Measurements from ENCODE around the gene RNF5. TPM values are rescaled to one million over a fixed set of nuclear protein-coding genes. Genes with fewer than 3 reads are reported as not detected.

Gene RNF5
- total RNA-seq, 1 experiment from 2014 or later = 70.7 TPM

- ChIA-PET POLR2A (no interaction called here), CTCF (no interaction called here)
- H3K4me1 ChIP-seq = no peaks in the 10 kb centered on the region
- no peak overlapping the region for H3K4me3 ChIP-seq (ENCODE audit: low read depth, low read length)
- BruUV-seq (replicated peaks) = no TSS peak
- no peaks in the 10 kb centered on the region for H3K9me3 ChIP-seq
- Mint-ChIP-seq H3K4me1 (ENCODE audit: low read depth, unreplicated experiment) (peaks cover 10% of the 10 kb centered on the region), H3K27ac (ENCODE audit: unreplicated experiment) (no peak overlapping the region), H3K27me3 (ENCODE audit: insufficient read depth, unreplicated experiment) (no peaks in the 10 kb centered on the region), H3K4me3 (ENCODE audit: unreplicated experiment) (no peak overlapping the region), H3K9me3 (ENCODE audit: unreplicated experiment) (no peaks in the 10 kb centered on the region), H3K36me3 (ENCODE audit: insufficient read depth, unreplicated experiment) (no peaks in the 10 kb centered on the region)
- no peaks in the 10 kb centered on the region for H3K36me3 ChIP-seq (ENCODE audit: control insufficient read depth, insufficient read depth, low read length)
- no peak for DNase-seq
- H3K27me3 ChIP-seq (replicated peaks; ENCODE audit: control insufficient read depth, insufficient read depth, low read length) = no peaks in the 10 kb centered on the region; the same call in 1 of the 2 replicates
- intact Hi-C loops (cut with micrococcal nuclease; ENCODE audit: unreplicated experiment) = no loop called here
- no peak for TF ChIP-seq CTCF (IDR thresholded peaks at IDR 0.05; ENCODE audit: insufficient read depth in 1 of 2, low read depth in 1 of 2, low read length in 1 of 2, severe bottlenecking in 1 of 2, unreplicated experiment in 1 of 2)
Observed at GRCh38 chr6:32212076-32212760, 34.0 kb downstream of the RNF5 start.

GRCh38 chr6:32213649-32214048 lies 35.4 kb downstream of the RNF5 start:
- H3K27me3 Mint-ChIP-seq (ENCODE audit: insufficient read depth, unreplicated experiment) = peaks cover 2% of the 10 kb centered on the region
- no peaks in the 10 kb centered on the region for H3K9me3 Mint-ChIP-seq (ENCODE audit: unreplicated experiment)
- no peaks in the 10 kb centered on the region for H3K36me3 Mint-ChIP-seq (ENCODE audit: insufficient read depth, unreplicated experiment)
- H3K27me3 ChIP-seq (replicated peaks; ENCODE audit: control insufficient read depth, insufficient read depth, low read length) = no peaks in the 10 kb centered on the region; the same call in 1 of the 2 replicates
- H3K27ac Mint-ChIP-seq (ENCODE audit: unreplicated experiment) = no peak overlapping the region
- H3K4me3 Mint-ChIP-seq (ENCODE audit: unreplicated experiment) = no peak overlapping the region
- no peaks in the 10 kb centered on the region for H3K9me3 ChIP-seq
- no peak for TF ChIP-seq CTCF (IDR thresholded peaks at IDR 0.05; ENCODE audit: insufficient read depth in 1 of 2, low read depth in 1 of 2, low read length in 1 of 2, severe bottlenecking in 1 of 2, unreplicated experiment in 1 of 2)
- peaks cover 10% of the 10 kb centered on the region for H3K4me1 Mint-ChIP-seq (ENCODE audit: low read depth, unreplicated experiment)
- DNase-seq = no peak
- H3K4me3 ChIP-seq (ENCODE audit: low read depth, low read length) = no peak overlapping the region
- intact Hi-C loops (cut with micrococcal nuclease; ENCODE audit: unreplicated experiment) = no loop called here
- no peaks in the 10 kb centered on the region for H3K4me1 ChIP-seq
- H3K36me3 ChIP-seq (ENCODE audit: control insufficient read depth, insufficient read depth, low read length) = no peaks in the 10 kb centered on the region
- ChIA-PET CTCF (no interaction called here), POLR2A (no interaction called here)
- BruUV-seq (replicated peaks) = no TSS peak

- H3K4me3 Mint-ChIP-seq (ENCODE audit: unreplicated experiment) = no peak overlapping the region
- intact Hi-C loops (cut with micrococcal nuclease; ENCODE audit: unreplicated experiment) = no loop called here
- no peak overlapping the region for H3K4me3 ChIP-seq (ENCODE audit: low read depth, low read length)
- POLR2A ChIA-PET = no interaction called here
- DNase-seq = no peak
- no peaks in the 10 kb centered on the region for H3K9me3 Mint-ChIP-seq (ENCODE audit: unreplicated experiment)
- no peaks in the 10 kb centered on the region for H3K9me3 ChIP-seq
- no peaks in the 10 kb centered on the region for H3K4me1 ChIP-seq
- TF ChIP-seq CTCF (IDR thresholded peaks at IDR 0.05; ENCODE audit: insufficient read depth in 1 of 2, low read depth in 1 of 2, low read length in 1 of 2, severe bottlenecking in 1 of 2, unreplicated experiment in 1 of 2) = no peak
- CTCF ChIA-PET = no interaction called here
- no peak overlapping the region for H3K27ac Mint-ChIP-seq (ENCODE audit: unreplicated experiment)
- peaks cover 2% of the 10 kb centered on the region for H3K27me3 Mint-ChIP-seq (ENCODE audit: insufficient read depth, unreplicated experiment)
- H3K4me1 Mint-ChIP-seq (ENCODE audit: low read depth, unreplicated experiment) = peaks cover 10% of the 10 kb centered on the region
- no TSS peak for BruUV-seq (replicated peaks)
- H3K36me3 Mint-ChIP-seq (ENCODE audit: insufficient read depth, unreplicated experiment) = no peaks in the 10 kb centered on the region
- no peaks in the 10 kb centered on the region for H3K36me3 ChIP-seq (ENCODE audit: control insufficient read depth, insufficient read depth, low read length)
- H3K27me3 ChIP-seq (replicated peaks; ENCODE audit: control insufficient read depth, insufficient read depth, low read length) = no peaks in the 10 kb centered on the region; the same call in 1 of the 2 replicates
Observed at GRCh38 chr6:32214126-32214525, 35.9 kb downstream of the RNF5 start.

All from Caco-2 (cell line).